PC-9 (cell line): Measurements from ENCODE around the gene MPDU1. TPM values are rescaled to one million over a fixed set of nuclear protein-coding genes. Genes with fewer than 3 reads are reported as not detected.

Experiments used
- BruUV-seq: library from RNA; stranded (reverse); fragments of 400-500 nt; replicated peaks from 2 replicates; lab custom pipeline; 2021; lab: Mats Ljungman, UMichigan
- CTCF ChIA-PET: fragments of 300-600 bp; sonication (Branson Sonifier 250); formaldehyde crosslinking; loops from one replicate; lab custom pipeline; 2022; ENCODE audit warnings: antibody characterized with exemption; lab: Charles Lee
- POLR2A ChIA-PET: fragments of 300-600 bp; sonication (Branson Sonifier 250); formaldehyde crosslinking; loops from one replicate; lab custom pipeline; 2022; ENCODE audit warnings: antibody characterized with exemption; ENCODE audit not compliant: unreplicated experiment; lab: Charles Lee
- DNase-seq, 2 experiments: peaks; one replicate each; pipeline versions ENCODE4 v3.0.0 to v3.0.0-alpha.2; 2015 to 2022; ENCODE audit warnings: mixed read lengths in 1 of 2
- H2AFZ ChIP-seq: fragments of 200-600 bp; sonication (generic); 2 replicates; pipeline ENCODE4 v1.8.1; 2017; ENCODE audit warnings: antibody characterized with exemption
- H3F3A ChIP-seq: fragments of 200-600 bp; sonication (generic); 2 replicates; pipeline ENCODE4 v1.8.1; 2017; ENCODE audit warnings: antibody characterized with exemption, mild to moderate bottlenecking, low read depth; ENCODE audit not compliant: insufficient read depth
- H3K27ac ChIP-seq: fragments of 200-600 bp; sonication (generic); 2 replicates; pipeline ENCODE4 v1.6.1; 2016; ENCODE audit warnings: mixed run types
- H3K27me3 ChIP-seq: fragments of 200-600 bp; sonication (generic); 2 replicates; pipeline ENCODE4 v1.6.1; 2016; ENCODE audit warnings: low read depth, mixed run types; ENCODE audit not compliant: insufficient read depth
- H3K36me3 ChIP-seq: fragments of 200-600 bp; sonication (generic); 2 replicates; pipeline ENCODE4 v1.6.1; 2016; ENCODE audit warnings: low read depth, mixed run types
- H3K4me1 ChIP-seq: fragments of 200-600 bp; sonication (generic); replicated peaks from 2 replicates; pipeline ENCODE4 v1.6.1; 2016; ENCODE audit warnings: mixed run types; ENCODE audit not compliant: insufficient read depth
- H3K4me2 ChIP-seq: fragments of 200-600 bp; sonication (generic); 2 replicates; pipeline ENCODE4 v1.6.1; 2017; ENCODE audit warnings: mixed run types
- H3K4me3 ChIP-seq: fragments of 200-600 bp; sonication (generic); 2 replicates; pipeline ENCODE4 v1.6.1; 2016; ENCODE audit warnings: mixed run types
- H3K79me2 ChIP-seq: fragments of 200-600 bp; sonication (generic); 2 replicates; pipeline ENCODE4 v1.6.1; 2017; ENCODE audit warnings: low read depth, mixed run types
- H3K9me2 ChIP-seq: fragments of 200-600 bp; sonication (generic); 2 replicates; pipeline ENCODE4 v1.8.1; 2017; ENCODE audit warnings: mild to moderate bottlenecking; ENCODE audit not compliant: insufficient read depth
- H3K9me3 ChIP-seq: fragments of 200-600 bp; sonication (generic); 2 replicates; pipeline ENCODE4 v1.8.1; 2016; ENCODE audit warnings: low read depth; ENCODE audit not compliant: insufficient read depth
- H4K20me1 ChIP-seq: fragments of 200-600 bp; sonication (generic); 2 replicates; pipeline ENCODE4 v1.8.1; 2017; ENCODE audit not compliant: insufficient read depth
- CTCF ChIP-seq: fragments of 200-600 bp; sonication (generic); conservative IDR thresholded peaks from 2 replicates; pipeline ENCODE4 v1.6.1; 2017; ENCODE audit warnings: mixed run types, antibody characterized with exemption, mild to moderate bottlenecking, moderate library complexity
- EZH2 ChIP-seq: fragments of 200-600 bp; sonication (generic); IDR thresholded peaks from 2 replicates; pipeline ENCODE4 v1.8.0; 2017; ENCODE audit warnings: antibody characterized with exemption, low read depth
- intact Hi-C: fragments of 100-400 bp; cut with micrococcal nuclease; formaldehyde crosslinking; loops from one replicate; pipeline ENCODE4 v1.10.0; 2022; ENCODE audit not compliant: unreplicated experiment
- total RNA-seq: library from RNA; stranded (reverse); gene quantifications from 2 replicates; pipeline ENCODE4 v1.2.3, GENCODE V29; 2021

Gene MPDU1
- total RNA-seq, 1 experiment from 2014 or later, result 44.2 TPM

- H4K20me1 ChIP-seq, result no peaks in the 10 kb centered on the region
- TF ChIP-seq CTCF, result no peak
- H3K27me3 ChIP-seq, result no peaks in the 10 kb centered on the region
- peak within 1 kb of the TSS; percentile 78 for H3K27ac ChIP-seq
- ChIA-PET POLR2A (interaction anchor here (0.7 to 1.5 kb wide), 2 partner anchors 124 to 158 kb away, joined by 3 to 11 read pairs; no protein-coding TSS in a partner anchor), CTCF (interaction anchor here (0.6 kb wide), 2 partner anchors 79 to 92 kb away, joined by 3 to 10 read pairs; partner anchors contain the start of gene ZBTB4)
- peak in 1 of 2 experiments; percentile 48 for DNase-seq
- no peaks in the 10 kb centered on the region for H3K9me2 ChIP-seq
- no peaks in the 10 kb centered on the region for H3F3A ChIP-seq
- H2AFZ ChIP-seq, result peak within 1 kb of the TSS; percentile 74; the same call in 1 of the 2 replicates
- intact Hi-C loops, result loop anchor here (1.0 to 2.0 kb wide), 4 partner anchors 74 to 207 kb away; partner anchors contain the start of genes PLSCR3, POLR2A and TMEM256
- no peaks in the 10 kb centered on the region for H3K9me3 ChIP-seq
- peak within 1 kb of the TSS; percentile 50 for H3K4me3 ChIP-seq
- BruUV-seq, result TSS peak; percentile 32
- H3K4me2 ChIP-seq, result peak within 1 kb of the TSS; percentile 87
- no peaks in the 10 kb centered on the region for H3K36me3 ChIP-seq
- peaks cover 17% of the 10 kb centered on the region for H3K79me2 ChIP-seq
- peaks cover 9% of the 10 kb centered on the region for H3K4me1 ChIP-seq
Measured at GRCh38 chr17:7558544-7559319, 24.9 kb upstream of the MPDU1 start, which contains the start of gene TNFSF13. TNFSF13 (plus strand) TSS chr17:7558750; CDS start chr17:7559040, 290 bp downstream.

- POLR2A ChIA-PET, result interaction anchor here (0.6 to 0.7 kb wide), 2 partner anchors 157 to 203 kb away, joined by 3 read pairs; no protein-coding TSS in a partner anchor
Measured at GRCh38 chr17:7559320-7560171, 24.1 kb upstream of the MPDU1 start.

More at GRCh38 chr17:7559320-7560171, 24.1 kb upstream of the MPDU1 start:
- no peaks in the 10 kb centered on the region for H3K36me3 ChIP-seq
- intact Hi-C loops, result loop anchor here (2.0 kb wide), 3 partner anchors 75 to 165 kb away; partner anchors contain the start of genes PLSCR3, POLR2A and TMEM256
- H3K4me1 ChIP-seq, result peaks cover 9% of the 10 kb centered on the region
- peaks cover 25% of the 10 kb centered on the region for H3K79me2 ChIP-seq
- H3K9me3 ChIP-seq, result no peaks in the 10 kb centered on the region
- no peaks in the 10 kb centered on the region for H4K20me1 ChIP-seq
- DNase-seq, result no peak
- BruUV-seq, result no TSS peak
- no peaks in the 10 kb centered on the region for H3K9me2 ChIP-seq
- H2AFZ ChIP-seq, result no peak overlapping the region
- TF ChIP-seq EZH2 (no peak), CTCF (no peak)
- no peaks in the 10 kb centered on the region for H3K27me3 ChIP-seq
- H3F3A ChIP-seq, result no peaks in the 10 kb centered on the region
- CTCF ChIA-PET, result interaction anchor here (0.6 to 2.1 kb wide), 7 partner anchors 44 to 514 kb away, joined by 3 to 22 read pairs (median 6); partner anchors contain the start of genes TP53 and ZBTB4
- H3K27ac ChIP-seq, result no peak overlapping the region
- no peak overlapping the region for H3K4me3 ChIP-seq
- 0 out of 2 replicates have a peak overlapping the region, but pooled peaks have one; percentile 87 for H3K4me2 ChIP-seq
